ENCODE data around the gene XPA.

DNA sequence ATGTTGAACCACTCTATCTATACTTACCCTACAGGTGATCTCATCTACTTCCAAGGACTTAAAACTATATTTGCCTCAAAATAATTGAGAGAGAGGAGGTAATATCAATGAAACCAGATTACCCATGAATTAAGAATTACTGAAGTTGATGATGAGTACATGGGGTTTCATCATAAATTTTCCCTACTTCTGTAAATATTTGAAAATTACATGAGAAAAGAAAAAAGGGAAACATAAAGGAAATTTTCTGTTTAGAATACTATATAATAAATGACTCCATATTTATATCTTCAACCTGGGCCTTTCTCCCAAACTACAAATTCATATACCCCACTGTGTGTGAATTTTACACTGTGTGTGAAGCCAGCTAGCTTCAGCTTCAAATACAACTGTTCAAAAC lies 66.5 kb downstream of the XPA start:
- TF ChIP-seq, protein P1, sequence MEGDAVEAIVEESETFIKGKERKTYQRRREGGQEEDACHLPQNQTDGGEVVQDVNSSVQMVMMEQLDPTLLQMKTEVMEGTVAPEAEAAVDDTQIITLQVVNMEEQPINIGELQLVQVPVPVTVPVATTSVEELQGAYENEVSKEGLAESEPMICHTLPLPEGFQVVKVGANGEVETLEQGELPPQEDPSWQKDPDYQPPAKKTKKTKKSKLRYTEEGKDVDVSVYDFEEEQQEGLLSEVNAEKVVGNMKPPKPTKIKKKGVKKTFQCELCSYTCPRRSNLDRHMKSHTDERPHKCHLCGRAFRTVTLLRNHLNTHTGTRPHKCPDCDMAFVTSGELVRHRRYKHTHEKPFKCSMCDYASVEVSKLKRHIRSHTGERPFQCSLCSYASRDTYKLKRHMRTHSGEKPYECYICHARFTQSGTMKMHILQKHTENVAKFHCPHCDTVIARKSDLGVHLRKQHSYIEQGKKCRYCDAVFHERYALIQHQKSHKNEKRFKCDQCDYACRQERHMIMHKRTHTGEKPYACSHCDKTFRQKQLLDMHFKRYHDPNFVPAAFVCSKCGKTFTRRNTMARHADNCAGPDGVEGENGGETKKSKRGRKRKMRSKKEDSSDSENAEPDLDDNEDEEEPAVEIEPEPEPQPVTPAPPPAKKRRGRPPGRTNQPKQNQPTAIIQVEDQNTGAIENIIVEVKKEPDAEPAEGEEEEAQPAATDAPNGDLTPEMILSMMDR (IDR thresholded peaks at IDR 0.05 in 2 of 3, conservative IDR thresholded peaks at IDR 0.05 in 1 of 3; ENCODE audit: control insufficient read depth in 2 of 3, extremely low read depth in 1 of 3, insufficient read depth in 1 of 3, low read depth in 3 of 3, low read length in 3 of 3) = no peak
- TF ChIP-seq RCOR1 (conservative IDR thresholded peaks at IDR 0.05; ENCODE audit: low read depth, low read length) (no peak), ZSCAN29 (IDR thresholded peaks at IDR 0.05) (no peak), JUND (IDR thresholded peaks at IDR 0.05; ENCODE audit: low read depth, low read length) (no peak), RAD21 (IDR thresholded peaks at IDR 0.05; ENCODE audit: insufficient read depth, low read depth, low read length) (no peak), IRF5 (IDR thresholded peaks at IDR 0.05; ENCODE audit: borderline replicate concordance) (no peak), GABPA (IDR thresholded peaks at IDR 0.05; ENCODE audit: low read depth) (no peak), FOXM1 (IDR thresholded peaks at IDR 0.05; ENCODE audit: low read depth, low read length) (no peak), IRF3 (IDR thresholded peaks at IDR 0.05) (no peak)
- TF ChIP-seq, protein P2, sequence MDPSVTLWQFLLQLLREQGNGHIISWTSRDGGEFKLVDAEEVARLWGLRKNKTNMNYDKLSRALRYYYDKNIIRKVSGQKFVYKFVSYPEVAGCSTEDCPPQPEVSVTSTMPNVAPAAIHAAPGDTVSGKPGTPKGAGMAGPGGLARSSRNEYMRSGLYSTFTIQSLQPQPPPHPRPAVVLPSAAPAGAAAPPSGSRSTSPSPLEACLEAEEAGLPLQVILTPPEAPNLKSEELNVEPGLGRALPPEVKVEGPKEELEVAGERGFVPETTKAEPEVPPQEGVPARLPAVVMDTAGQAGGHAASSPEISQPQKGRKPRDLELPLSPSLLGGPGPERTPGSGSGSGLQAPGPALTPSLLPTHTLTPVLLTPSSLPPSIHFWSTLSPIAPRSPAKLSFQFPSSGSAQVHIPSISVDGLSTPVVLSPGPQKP (IDR thresholded peaks at IDR 0.05; ENCODE audit: low read depth, low read length) = no peak
- TF ChIP-seq, protein P3, sequence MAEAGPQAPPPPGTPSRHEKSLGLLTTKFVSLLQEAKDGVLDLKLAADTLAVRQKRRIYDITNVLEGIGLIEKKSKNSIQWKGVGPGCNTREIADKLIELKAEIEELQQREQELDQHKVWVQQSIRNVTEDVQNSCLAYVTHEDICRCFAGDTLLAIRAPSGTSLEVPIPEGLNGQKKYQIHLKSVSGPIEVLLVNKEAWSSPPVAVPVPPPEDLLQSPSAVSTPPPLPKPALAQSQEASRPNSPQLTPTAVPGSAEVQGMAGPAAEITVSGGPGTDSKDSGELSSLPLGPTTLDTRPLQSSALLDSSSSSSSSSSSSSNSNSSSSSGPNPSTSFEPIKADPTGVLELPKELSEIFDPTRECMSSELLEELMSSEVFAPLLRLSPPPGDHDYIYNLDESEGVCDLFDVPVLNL (IDR thresholded peaks at IDR 0.05; ENCODE audit: low read depth, low read length) = no peak

Measured in GM12878 (cell line).